Neural progenitor cell (in vitro differentiated cells): ENCODE measurements around the gene ONECUT1. TPM values are rescaled to one million over a fixed set of nuclear protein-coding genes. Genes with fewer than 3 reads are reported as not detected.

Source experiments
- DNase-seq: peaks from one replicate; pipeline ENCODE4 v3.0.0-alpha.2; 2016; ENCODE audit warnings: low spot score
- H2AFZ ChIP-seq: fragments of 200-600 bp; sonication (generic); replicated peaks from 2 replicates; pipeline ENCODE4 v1.6.1; 2016; ENCODE audit warnings: antibody characterized with exemption
- H3F3A ChIP-seq: fragments of 200-600 bp; sonication (generic); 2 replicates; pipeline ENCODE4 v1.6.1; 2016; ENCODE audit warnings: antibody characterized with exemption, low read depth
- H3K27ac ChIP-seq: fragments of 200-600 bp; sonication (generic); 2 replicates; pipeline ENCODE4 v1.5.1; 2016; ENCODE audit warnings: mild to moderate bottlenecking
- H3K27me3 ChIP-seq: fragments of 200-600 bp; sonication (generic); 2 replicates; pipeline ENCODE4 v1.6.1; 2016; ENCODE audit warnings: mild to moderate bottlenecking, moderate library complexity
- H3K36me3 ChIP-seq: fragments of 200-600 bp; sonication (generic); 2 replicates; pipeline ENCODE4 v1.5.1; 2016
- H3K4me1 ChIP-seq: fragments of 200-600 bp; sonication (generic); 2 replicates; pipeline ENCODE4 v1.6.1; 2016; ENCODE audit warnings: mixed run types
- H3K4me2 ChIP-seq: fragments of 200-600 bp; sonication (generic); 2 replicates; pipeline ENCODE4 v1.6.1; 2016
- H3K4me3 ChIP-seq: fragments of 200-600 bp; sonication (generic); 2 replicates; pipeline ENCODE4 v1.5.1; 2016
- H3K79me2 ChIP-seq: fragments of 200-600 bp; sonication (generic); 2 replicates; pipeline ENCODE4 v1.6.1; 2016; ENCODE audit warnings: low read depth
- H3K9ac ChIP-seq: fragments of 200-600 bp; sonication (generic); 2 replicates; pipeline ENCODE4 v1.6.1; 2016
- H3K9me3 ChIP-seq: fragments of 200-600 bp; sonication (generic); 2 replicates; pipeline ENCODE4 v1.5.1; 2016; ENCODE audit warnings: low read depth
- H4K20me1 ChIP-seq: fragments of 200-600 bp; sonication (generic); 2 replicates; pipeline ENCODE4 v1.6.1; 2016; ENCODE audit warnings: low read depth
- H3K27ac Mint-ChIP-seq: 3 replicates; pipeline ENCODE4 v1.8.0; 2021; ENCODE audit warnings: mixed read lengths
- H3K27me3 Mint-ChIP-seq: 2 replicates; pipeline ENCODE4 v1.8.0; 2022; ENCODE audit warnings: low read depth, mild to moderate bottlenecking, inconsistent platforms, moderate library complexity, mixed read lengths; ENCODE audit not compliant: insufficient read depth
- H3K36me3 Mint-ChIP-seq: 3 replicates; pipeline ENCODE4 v1.8.0; 2021; ENCODE audit warnings: mixed read lengths
- H3K4me1 Mint-ChIP-seq: 3 replicates; pipeline ENCODE4 v1.8.0; 2021; ENCODE audit warnings: mixed read lengths
- H3K4me3 Mint-ChIP-seq: 3 replicates; pipeline ENCODE4 v1.8.0; 2021; ENCODE audit warnings: mild to moderate bottlenecking, moderate library complexity, mixed read lengths
- H3K9me3 Mint-ChIP-seq: 3 replicates; pipeline ENCODE4 v1.8.0; 2020; ENCODE audit warnings: mixed read lengths
- CTCF ChIP-seq: fragments of 200-600 bp; sonication (generic); IDR thresholded peaks from 2 replicates; pipeline ENCODE4 v1.5.1; 2017; ENCODE audit warnings: antibody characterized with exemption, mild to moderate bottlenecking
- EZH2 ChIP-seq: fragments of 200-600 bp; sonication (generic); IDR thresholded peaks from 2 replicates; pipeline ENCODE4 v1.6.1; 2017; ENCODE audit warnings: antibody characterized with exemption, mild to moderate bottlenecking, moderate library complexity
- EZH2phosphoT487 ChIP-seq: fragments of 200-600 bp; sonication (generic); IDR thresholded peaks from 2 replicates; pipeline ENCODE4 v1.6.1; 2017; ENCODE audit warnings: antibody characterized with exemption
- total RNA-seq: library from RNA; depleted of rRNA; stranded (reverse); fragments of >200 nt; gene quantifications from 2 replicates; pipeline ENCODE4 v1.2.3, GENCODE V29; 2015; ENCODE audit warnings: low replicate concordance

Gene ONECUT1
- total RNA-seq, 1 donor from 2014 or later, result 1.5 TPM

- peaks cover 7% of the 10 kb centered on the region for H3K4me1 ChIP-seq
- H3K79me2 ChIP-seq, result no peaks in the 10 kb centered on the region
- TF ChIP-seq CTCF (no peak), EZH2phosphoT487 (no peak), EZH2 (no peak)
- no peak overlapping the region for H3K4me3 ChIP-seq
- no peak overlapping the region for H3K9ac ChIP-seq
- no peaks in the 10 kb centered on the region for H3K9me3 Mint-ChIP-seq
- no peaks in the 10 kb centered on the region for H3F3A ChIP-seq
- no peak overlapping the region for H2AFZ ChIP-seq
- peaks cover 10% of the 10 kb centered on the region for H3K4me1 Mint-ChIP-seq
- no peak for DNase-seq
- H4K20me1 ChIP-seq, result no peaks in the 10 kb centered on the region
- H3K9me3 ChIP-seq, result no peaks in the 10 kb centered on the region
- no peaks in the 10 kb centered on the region for H3K27me3 ChIP-seq
- peaks cover 8% of the 10 kb centered on the region for H3K36me3 Mint-ChIP-seq
- H3K36me3 ChIP-seq, result no peaks in the 10 kb centered on the region
- H3K27ac Mint-ChIP-seq, result no peak overlapping the region
- no peak overlapping the region for H3K4me2 ChIP-seq
- H3K4me3 Mint-ChIP-seq, result no peak overlapping the region
- no peaks in the 10 kb centered on the region for H3K27me3 Mint-ChIP-seq
- H3K27ac ChIP-seq, result no peak overlapping the region
Observed at GRCh38 chr15:52757496-52757895, 32.6 kb downstream of the ONECUT1 start.

- Mint-ChIP-seq H3K9me3 (peaks cover 1% of the 10 kb centered on the region), H3K27me3 (no peaks in the 10 kb centered on the region), H3K4me1 (peaks cover 22% of the 10 kb centered on the region), H3K36me3 (peaks cover 4% of the 10 kb centered on the region), H3K4me3 (no peak overlapping the region), H3K27ac (no peak overlapping the region)
- Histone ChIP-seq H2AFZ (no peak overlapping the region), H3K27ac (no peak overlapping the region), H3K4me3 (no peak overlapping the region), H3K9ac (no peak overlapping the region), H3K79me2 (no peaks in the 10 kb centered on the region), H3K27me3 (no peaks in the 10 kb centered on the region), H3K36me3 (no peaks in the 10 kb centered on the region), H4K20me1 (no peaks in the 10 kb centered on the region), H3F3A (no peaks in the 10 kb centered on the region), H3K9me3 (no peaks in the 10 kb centered on the region), H3K4me1 (peaks cover 9% of the 10 kb centered on the region), H3K4me2 (no peak overlapping the region)
- TF ChIP-seq CTCF (no peak), EZH2phosphoT487 (no peak), EZH2 (no peak)
- DNase-seq, result no peak
Observed at GRCh38 chr15:52751522-52751921, 38.6 kb downstream of the ONECUT1 start.

GRCh38 chr15:52749258-52749657 is 40.9 kb downstream of the ONECUT1 start:
- Mint-ChIP-seq H3K4me3 (no peak overlapping the region), H3K9me3 (peaks cover 6% of the 10 kb centered on the region), H3K36me3 (no peaks in the 10 kb centered on the region), H3K4me1 (peaks cover 22% of the 10 kb centered on the region), H3K27me3 (peaks cover 3% of the 10 kb centered on the region), H3K27ac (no peak overlapping the region)
- H3K79me2 ChIP-seq, result no peaks in the 10 kb centered on the region
- H3K4me3 ChIP-seq, result no peak overlapping the region
- H2AFZ ChIP-seq, result no peak overlapping the region
- H3K4me1 ChIP-seq, result peaks cover 21% of the 10 kb centered on the region
- H3K36me3 ChIP-seq, result no peaks in the 10 kb centered on the region
- no peak overlapping the region for H3K27ac ChIP-seq
- no peaks in the 10 kb centered on the region for H3F3A ChIP-seq
- no peak for DNase-seq
- no peaks in the 10 kb centered on the region for H3K9me3 ChIP-seq
- H4K20me1 ChIP-seq, result no peaks in the 10 kb centered on the region
- H3K27me3 ChIP-seq, result peaks cover 5% of the 10 kb centered on the region
- TF ChIP-seq EZH2phosphoT487 (no peak), EZH2 (no peak), CTCF (no peak)
- no peak overlapping the region for H3K4me2 ChIP-seq
- no peak overlapping the region for H3K9ac ChIP-seq
